Pancreas (tissue), 10 donors: ENCODE data around the gene ATP2C2. TPM values are rescaled to one million over a fixed set of nuclear protein-coding genes. Genes with fewer than 3 reads are reported as not detected.

Experiments used
- ATAC-seq, 4 donors: fragments of 200-7000 bp; cut with Tn5 transposase; one replicate each; pipeline versions ENCODE4 v1.8.0 to v1.9.1; 2020; ENCODE audit warnings: mild to moderate bottlenecking in 4 of 4, moderate library complexity in 4 of 4
- DNase-seq, 6 donors: peaks; one replicate each; pipeline ENCODE4 v3.0.0-alpha.2; 2020
- FAIRE-seq: peaks from 2 replicates; lab custom pipeline; 2012; peaks lifted over from hg19 to GRCh38; lab: Jason Lieb, UNC
- H3K27ac ChIP-seq, 4 donors: fragments of 200-600 bp; sonication (generic); 1 replicate in 3 of 4; 2 replicates in 1 of 4; pipeline versions ENCODE4 v1.5.0 to v1.8.0; 2020
- H3K27me3 ChIP-seq, 4 donors: fragments of 200-600 bp; one replicate each; pipeline ENCODE4 v1.8.0; 2021
- H3K36me3 ChIP-seq, 3 donors: fragments of 200-600 bp; sonication (generic) in 1 of 3; one replicate each; pipeline versions ENCODE4 v1.5.0 to v1.8.0; 2020 to 2021
- H3K4me1 ChIP-seq, 3 donors: fragments of 200-600 bp; one replicate each; pipeline ENCODE4 v1.8.0; 2021
- H3K4me3 ChIP-seq, 4 donors: fragments of 200-600 bp; sonication (generic) in 2 of 4; one replicate each; pipeline versions ENCODE4 v1.5.0 to v1.8.0; 2020 to 2021
- H3K9me3 ChIP-seq, 4 donors: fragments of 200-600 bp; one replicate each; pipeline ENCODE4 v1.8.0; 2021
- CTCF ChIP-seq, 4 donors: fragments of 200-600 bp; sonication (generic) in 3 of 4; IDR thresholded peaks; one replicate each; pipeline versions ENCODE4 v1.5.0 to v1.8.0; 2021; ENCODE audit warnings: antibody characterized with exemption in 4 of 4
- WGBS, 2 donors: extraction: QIAGEN DNeasy Blood & Tissue Kit; methylation state at CpG; one replicate each; pipeline ENCODE4 v1.1.7; 2013; 5-methylcytosine and 5-hydroxymethylcytosine counted together
- intact Hi-C, 3 donors: fragments of 100-400 bp; cut with DNase I; formaldehyde crosslinking; loops; one replicate each; pipeline versions ENCODE4 v1.11.1 to v1.14.2; 2022
- polyA plus RNA-seq, 2 donors: library from polyadenylated mRNA; stranded (reverse); fragments of 200-250 nt; gene quantifications; one replicate each; pipeline ENCODE4 v1.2.3, GENCODE V29; 2013
- total RNA-seq, 6 donors: library from RNA; stranded (reverse); fragmentation: NEBNext Ultra II Directional in 4 of 6; extraction: Animal tissue kit (Norgen Biotek cat#: 25700) in 4 of 6; gene quantifications; one replicate each; pipeline versions ENCODE4 v1.2.1 to v1.2.4, GENCODE V29; 2021 to 2023
- donor health status: healthy with polysubstance abuse.
- donor health status: DM: no; HTN: no; CAD: no; lungs with moderate emphysema.
- donor health status: DM: no; HTN: no; CAD: no.
- donor health status: control.
- donor health status: control.
- donor health status: Bipolar disorder and iron deficiency.
- donor health status: DM: yes; HTN: yes; CAD: no.
- donor health status: DM: no; HTN: no; CAD: no.
- donor health status: DM: no; HTN: no; CAD: no.
- donor health status: DM: yes; HTN: yes; CAD: no.

Gene ATP2C2
- total and polyA plus RNA-seq, 8 donors, result 0.47 to 6.3 (median 2.2) TPM

- ATAC-seq (no peak), DNase-seq (no peak), FAIRE-seq (no peak)
- Histone ChIP-seq H3K36me3 (no peaks in the 10 kb centered on the region), H3K9me3 (no peaks in the 10 kb centered on the region), H3K4me3 (no peak overlapping the region), H3K27ac (no peak overlapping the region), H3K27me3 (no peaks in the 10 kb centered on the region), H3K4me1 (no peaks in the 10 kb centered on the region)
- WGBS, 2 donors, result 64% methylated on average over 2 of the region's 2 CpGs
- intact Hi-C loops, result no loop called here
- TF ChIP-seq CTCF (IDR thresholded peaks at IDR 0.05), result no peak
Measured at GRCh38 chr16:84408856-84409255, 40.5 kb downstream of the ATP2C2 start.

GRCh38 chr16:84410361-84411138 lies 42.2 kb downstream of the ATP2C2 start:
- no peaks in the 10 kb centered on the region for H3K36me3 ChIP-seq
- H3K27ac ChIP-seq, result no peak overlapping the region
- no peak overlapping the region for H3K4me3 ChIP-seq
- 59 to 69% methylated on average over 11 of the region's 11 CpGs for WGBS, 2 donors
- H3K4me1 ChIP-seq, result no peaks in the 10 kb centered on the region
- DNase-seq (peak in 1 of 6 donors; percentile 9), ATAC-seq (no peak), FAIRE-seq (no peak)
- TF ChIP-seq CTCF (IDR thresholded peaks at IDR 0.05), result no peak
- no peaks in the 10 kb centered on the region for H3K9me3 ChIP-seq
- intact Hi-C loops, result no loop called here
- H3K27me3 ChIP-seq, result no peaks in the 10 kb centered on the region

GRCh38 chr16:84411768-84412167 lies 43.4 kb downstream of the ATP2C2 start:
- no peaks in the 10 kb centered on the region for H3K36me3 ChIP-seq
- no peaks in the 10 kb centered on the region for H3K27me3 ChIP-seq
- no peak overlapping the region for H3K4me3 ChIP-seq
- FAIRE-seq (no peak), ATAC-seq (no peak), DNase-seq (no peak)
- H3K9me3 ChIP-seq, result no peaks in the 10 kb centered on the region
- intact Hi-C loops, result no loop called here
- TF ChIP-seq CTCF (IDR thresholded peaks at IDR 0.05), result no peak
- 90 to 100% methylated on average over 2 of the region's 2 CpGs for WGBS, 2 donors
- no peak overlapping the region for H3K27ac ChIP-seq
- H3K4me1 ChIP-seq, result no peaks in the 10 kb centered on the region

- WGBS, 2 donors, result 72 to 84% methylated on average over 11 of the region's 11 CpGs
Measured at GRCh38 chr16:84412262-84412661, 43.9 kb downstream of the ATP2C2 start.

More at GRCh38 chr16:84412262-84412661, 43.9 kb downstream of the ATP2C2 start:
- FAIRE-seq (no peak), ATAC-seq (no peak), DNase-seq (no peak)
- Histone ChIP-seq H3K4me3 (no peak overlapping the region), H3K27me3 (no peaks in the 10 kb centered on the region), H3K9me3 (no peaks in the 10 kb centered on the region), H3K4me1 (no peaks in the 10 kb centered on the region), H3K36me3 (no peaks in the 10 kb centered on the region), H3K27ac (no peak overlapping the region)
- no peak for TF ChIP-seq CTCF (IDR thresholded peaks at IDR 0.05)
- intact Hi-C loops, result no loop called here
